Thyroid gland (tissue), 4 donors: ENCODE measurements around the gene NAALADL2. TPM values are rescaled to one million over a fixed set of nuclear protein-coding genes. Genes with fewer than 3 reads are reported as not detected.
"Not testable (repeated sequence)": the region's sequence is repeated elsewhere in the genome, so short reads cannot be mapped to it uniquely, and the experiment has no call there.

Experiments
- DNase-seq, 2 donors: peaks; one replicate each; pipeline ENCODE4 v3.0.0-alpha.2; 2019
- H3K27ac ChIP-seq, 3 donors: fragments of 200-600 bp; sonication (generic); 1 replicate in 2 of 3; 2 replicates in 1 of 3; pipeline ENCODE4 v1.5.1; 2016 to 2019; ENCODE audit warnings: mild to moderate bottlenecking in 1 of 3, moderate library complexity in 1 of 3
- H3K27me3 ChIP-seq: fragments of 200-600 bp; sonication (generic); one replicate; pipeline ENCODE4 v1.5.1; 2019
- H3K36me3 ChIP-seq, 2 donors: fragments of 200-600 bp; sonication (generic); one replicate each; pipeline ENCODE4 v1.5.1; 2016 to 2019
- H3K4me1 ChIP-seq, 2 donors: fragments of 200-600 bp; sonication (generic); one replicate each; pipeline ENCODE4 v1.5.1; 2017 to 2019
- H3K4me3 ChIP-seq, 3 donors: fragments of 200-600 bp; sonication (generic); replicated peaks in 1 of 3; 1 replicate in 2 of 3; 2 replicates in 1 of 3; pipeline ENCODE4 v1.5.1; 2016; ENCODE audit warnings: mild to moderate bottlenecking in 1 of 3
- H3K9me3 ChIP-seq: fragments of 200-600 bp; sonication (generic); one replicate; pipeline ENCODE4 v1.5.1; 2017
- POLR2A ChIP-seq, 2 donors: fragments of 450-650 bp; IDR thresholded peaks; one replicate each; pipeline ENCODE4 v1.6.1; 2017; ENCODE audit warnings: antibody characterized with exemption in 2 of 2, mild to moderate bottlenecking in 2 of 2, moderate library complexity in 1 of 2
- WGBS, 2 donors: methylation state at CpG; one replicate each; pipeline ENCODE4 v1.1.5; 2017; 5-methylcytosine and 5-hydroxymethylcytosine counted together
- intact Hi-C: fragments of 100-400 bp; cut with DNase I; formaldehyde crosslinking; loops from one replicate; pipeline ENCODE4 v1.15.1; 2023
- total RNA-seq, 4 donors: library from RNA; depleted of rRNA; stranded (reverse); fragments of >200 nt; gene quantifications; one replicate each; pipeline ENCODE4 v1.2.3, GENCODE V29; 2016
- TF ChIP-seq, protein P1 (sequence below), 6 experiments: fragments of 200-600 bp in 3 of 6; fragments of 450-650 bp in 3 of 6; sonication (generic) in 3 of 6; IDR thresholded peaks; one replicate each; pipeline ENCODE4 v1.5.1; 2016 to 2019; ENCODE audit warnings: antibody characterized with exemption in 6 of 6, mild to moderate bottlenecking in 2 of 6, inconsistent platforms in 1 of 6, moderate library complexity in 1 of 6

The NAALADL2 gene
- total RNA-seq, 4 donors from 2014 or later = 7.6 to 14.7 (median 9.0) TPM

DNA sequence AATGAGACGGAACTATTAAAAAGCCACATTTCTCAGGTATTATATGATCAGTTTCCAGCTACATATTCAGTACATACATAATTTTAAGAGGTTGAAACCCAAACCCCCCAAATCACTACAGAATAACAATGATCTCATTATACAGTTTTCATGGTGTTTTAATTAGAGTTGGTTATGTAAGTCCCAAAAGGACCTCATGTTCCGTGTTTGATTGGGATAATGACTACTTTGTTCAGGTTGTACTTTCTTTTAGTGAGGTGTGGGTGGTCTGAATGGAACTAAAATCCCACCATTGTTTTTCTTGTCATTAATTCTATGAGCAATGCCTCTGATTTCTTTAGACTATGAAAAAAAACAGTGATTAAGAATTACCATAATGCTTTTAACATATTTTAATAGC lies 905.6 kb downstream of the NAALADL2 start:
- intact Hi-C loops = no loop called here
- WGBS, 2 donors = 72 to 80% methylated on average over 2 of the region's 2 CpGs
- H3K4me1 ChIP-seq = no peaks in the 10 kb centered on the region
- no peak overlapping the region for H3K4me3 ChIP-seq
- TF ChIP-seq, protein P1, sequence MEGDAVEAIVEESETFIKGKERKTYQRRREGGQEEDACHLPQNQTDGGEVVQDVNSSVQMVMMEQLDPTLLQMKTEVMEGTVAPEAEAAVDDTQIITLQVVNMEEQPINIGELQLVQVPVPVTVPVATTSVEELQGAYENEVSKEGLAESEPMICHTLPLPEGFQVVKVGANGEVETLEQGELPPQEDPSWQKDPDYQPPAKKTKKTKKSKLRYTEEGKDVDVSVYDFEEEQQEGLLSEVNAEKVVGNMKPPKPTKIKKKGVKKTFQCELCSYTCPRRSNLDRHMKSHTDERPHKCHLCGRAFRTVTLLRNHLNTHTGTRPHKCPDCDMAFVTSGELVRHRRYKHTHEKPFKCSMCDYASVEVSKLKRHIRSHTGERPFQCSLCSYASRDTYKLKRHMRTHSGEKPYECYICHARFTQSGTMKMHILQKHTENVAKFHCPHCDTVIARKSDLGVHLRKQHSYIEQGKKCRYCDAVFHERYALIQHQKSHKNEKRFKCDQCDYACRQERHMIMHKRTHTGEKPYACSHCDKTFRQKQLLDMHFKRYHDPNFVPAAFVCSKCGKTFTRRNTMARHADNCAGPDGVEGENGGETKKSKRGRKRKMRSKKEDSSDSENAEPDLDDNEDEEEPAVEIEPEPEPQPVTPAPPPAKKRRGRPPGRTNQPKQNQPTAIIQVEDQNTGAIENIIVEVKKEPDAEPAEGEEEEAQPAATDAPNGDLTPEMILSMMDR (IDR thresholded peaks at IDR 0.05) = no peak
- no peak for TF ChIP-seq POLR2A (IDR thresholded peaks at IDR 0.05)
- no peak for DNase-seq
- no peaks in the 10 kb centered on the region for H3K36me3 ChIP-seq
- H3K27ac ChIP-seq = no peak overlapping the region
- H3K27me3 ChIP-seq = no peaks in the 10 kb centered on the region
- no peaks in the 10 kb centered on the region for H3K9me3 ChIP-seq

DNA sequence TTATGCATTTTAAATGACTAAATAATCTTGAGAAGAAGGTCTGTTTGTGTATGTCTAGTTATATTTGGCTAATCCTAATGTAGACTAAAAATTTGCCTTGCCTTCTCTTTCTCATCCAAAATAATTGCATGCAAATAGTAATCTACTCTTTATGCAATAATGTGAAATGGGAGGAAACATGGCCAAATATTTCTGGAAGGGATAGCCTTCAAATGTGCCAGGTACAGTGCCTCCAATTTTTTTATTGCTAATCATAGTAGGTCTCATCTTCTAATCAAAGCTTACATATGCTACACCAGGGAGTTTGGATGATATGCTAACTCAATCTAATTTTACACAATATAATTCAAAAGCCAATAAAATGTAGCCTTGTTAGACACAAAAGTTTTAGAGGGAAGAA lies 911.3 kb downstream of the NAALADL2 start:
- Histone ChIP-seq H3K4me3 (no peak overlapping the region), H3K9me3 (no peaks in the 10 kb centered on the region), H3K27ac (no peak overlapping the region), H3K4me1 (no peaks in the 10 kb centered on the region), H3K36me3 (no peaks in the 10 kb centered on the region), H3K27me3 (no peaks in the 10 kb centered on the region)
- no peak for DNase-seq
- intact Hi-C loops = no loop called here
- TF ChIP-seq, protein P1 (IDR thresholded peaks at IDR 0.05) = no peak
- TF ChIP-seq POLR2A (IDR thresholded peaks at IDR 0.05) = no peak

GRCh38 chr3:175777495-175777894 lies 918.4 kb downstream of the NAALADL2 start:
- no peaks in the 10 kb centered on the region for H3K4me1 ChIP-seq
- no peak overlapping the region for H3K4me3 ChIP-seq
- H3K9me3 ChIP-seq = no peaks in the 10 kb centered on the region
- no peaks in the 10 kb centered on the region for H3K27me3 ChIP-seq
- H3K27ac ChIP-seq = no peak overlapping the region
- intact Hi-C loops = no loop called here
- DNase-seq = no peak
- no peaks in the 10 kb centered on the region for H3K36me3 ChIP-seq
- WGBS, 2 donors = 55 to 59% methylated on average over 3 of the region's 3 CpGs
- no peak for TF ChIP-seq POLR2A (IDR thresholded peaks at IDR 0.05)

GRCh38 chr3:175777965-175778364 lies 918.8 kb downstream of the NAALADL2 start:
- Histone ChIP-seq H3K27ac (no peak overlapping the region), H3K9me3 (no peaks in the 10 kb centered on the region), H3K27me3 (no peaks in the 10 kb centered on the region), H3K36me3 (no peaks in the 10 kb centered on the region), H3K4me1 (no peaks in the 10 kb centered on the region), H3K4me3 (no peak overlapping the region)
- no peak for DNase-seq
- intact Hi-C loops = no loop called here
- TF ChIP-seq POLR2A (IDR thresholded peaks at IDR 0.05) = no peak
- TF ChIP-seq, protein P1 (IDR thresholded peaks at IDR 0.05) = no peak
- 90% methylated on average over 3 of the region's 3 CpGs for WGBS, 2 donors

DNA sequence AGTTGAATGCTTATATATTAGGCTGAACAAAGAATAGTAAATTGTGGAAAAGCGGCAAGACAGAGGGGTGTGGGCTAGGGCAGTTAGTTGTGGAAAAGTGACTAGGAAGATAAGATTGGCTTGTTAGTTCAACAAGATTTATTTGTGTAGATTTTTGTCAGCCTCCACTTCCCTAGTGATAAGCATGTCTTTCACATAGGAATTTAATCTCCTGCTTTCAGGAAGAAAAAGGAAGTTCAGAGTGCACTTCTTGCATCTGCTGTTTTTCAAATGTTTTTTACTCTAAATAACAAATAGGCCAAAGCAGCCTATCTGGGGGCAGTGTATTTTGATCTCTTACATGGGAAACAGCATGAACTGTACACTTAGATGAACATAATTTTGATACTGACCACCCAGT lies 919.9 kb downstream of the NAALADL2 start:
- DNase-seq = no peak

DNA sequence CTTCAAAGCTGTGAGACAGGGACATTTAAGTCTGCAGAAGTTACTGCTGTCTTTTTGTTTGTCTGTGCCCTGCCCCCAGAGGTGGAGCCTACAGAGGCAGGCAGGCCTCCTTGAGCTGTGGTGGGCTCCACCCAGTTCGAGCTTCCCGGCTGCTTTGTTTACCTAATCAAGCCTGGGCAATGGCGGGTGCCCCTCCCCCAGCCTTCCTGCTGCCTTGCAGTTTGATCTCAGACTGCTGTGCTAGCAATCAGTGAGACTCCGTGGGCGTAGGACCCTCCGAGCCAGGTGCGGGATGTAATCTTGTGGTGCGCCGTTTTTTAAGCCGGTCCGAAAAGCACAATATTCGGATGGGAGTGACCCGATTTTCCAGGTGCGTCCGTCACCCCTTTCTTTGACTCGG lies 928.0 kb downstream of the NAALADL2 start:
- H3K4me1 ChIP-seq, intact Hi-C loops: not testable (repeated sequence)
- WGBS, 2 donors = 100% methylated on average over 2 of the region's 16 CpGs; no CpG with 5 or more reads in 1 of the 2 donors

More for the DNA sequence above, 919.9 kb downstream of the NAALADL2 start:
- intact Hi-C loops = no loop called here
- TF ChIP-seq, protein P1 (IDR thresholded peaks at IDR 0.05) = no peak
- no peak for TF ChIP-seq POLR2A (IDR thresholded peaks at IDR 0.05)
- WGBS, 2 donors = 84 to 87% methylated on average over 1 of the region's 1 CpG
- H3K4me1 ChIP-seq = no peaks in the 10 kb centered on the region
- no peak overlapping the region for H3K27ac ChIP-seq
- no peaks in the 10 kb centered on the region for H3K9me3 ChIP-seq
- H3K4me3 ChIP-seq = no peak overlapping the region
- no peaks in the 10 kb centered on the region for H3K27me3 ChIP-seq
- H3K36me3 ChIP-seq = no peaks in the 10 kb centered on the region

More for the DNA sequence above, 928.0 kb downstream of the NAALADL2 start:
- H3K9me3 ChIP-seq, H3K27ac ChIP-seq, DNase-seq, H3K36me3 ChIP-seq, H3K4me3 ChIP-seq, H3K27me3 ChIP-seq: not testable (repeated sequence)
